A549 (cell line): ENCODE results near the gene MID1IP1.

Experiments used
- BHLHE40 ChIP-seq: IDR thresholded peaks from 2 replicates; pipeline ENCODE4 v1.6.1; 2012; ENCODE audit warnings: low read depth, low read length, inconsistent platforms
- EP300 ChIP-seq, 2 experiments: fragments of >200 bp; sonication (Bioruptor Twin); formaldehyde crosslinking; IDR thresholded peaks; 2 replicates in 1 of 2; 3 replicates in 1 of 2; pipeline ENCODE4 v1.6.1; 2016 to 2017
- HEYL ChIP-seq: fragments of 250-450 bp; sonication (Bioruptor Pico); IDR thresholded peaks from 2 replicates; pipeline ENCODE4 v1.8.0; 2021; ENCODE audit warnings: mild to moderate bottlenecking, moderate library complexity
- JUNB ChIP-seq: fragments of >200 bp; sonication (Bioruptor Twin); formaldehyde crosslinking; IDR thresholded peaks from 2 replicates; pipeline ENCODE4 v1.6.1; 2016
- NFE2L2 ChIP-seq: fragments of 150-350 bp; conservative IDR thresholded peaks from 2 replicates; pipeline ENCODE4 v1.6.1; 2014; ENCODE audit warnings: low read length
- POLR2A ChIP-seq: IDR thresholded peaks from 2 replicates; pipeline ENCODE4 v1.6.1; 2012; ENCODE audit warnings: mild to moderate bottlenecking, low read length
- SMC3 ChIP-seq: fragments of >200 bp; sonication (Bioruptor Twin); formaldehyde crosslinking; IDR thresholded peaks from 3 replicates; pipeline ENCODE4 v1.6.1; 2018; ENCODE audit warnings: inconsistent platforms
- SREBF2 ChIP-seq: fragments of 450-650 bp; IDR thresholded peaks from 2 replicates; pipeline ENCODE4 v1.6.1; 2014; ENCODE audit warnings: mild to moderate bottlenecking, moderate library complexity
- TF ChIP-seq, protein P1 (sequence below): fragments of >200 bp; sonication (Bioruptor Twin); formaldehyde crosslinking; IDR thresholded peaks from 3 replicates; pipeline ENCODE4 v1.5.1; 2016

DNA sequence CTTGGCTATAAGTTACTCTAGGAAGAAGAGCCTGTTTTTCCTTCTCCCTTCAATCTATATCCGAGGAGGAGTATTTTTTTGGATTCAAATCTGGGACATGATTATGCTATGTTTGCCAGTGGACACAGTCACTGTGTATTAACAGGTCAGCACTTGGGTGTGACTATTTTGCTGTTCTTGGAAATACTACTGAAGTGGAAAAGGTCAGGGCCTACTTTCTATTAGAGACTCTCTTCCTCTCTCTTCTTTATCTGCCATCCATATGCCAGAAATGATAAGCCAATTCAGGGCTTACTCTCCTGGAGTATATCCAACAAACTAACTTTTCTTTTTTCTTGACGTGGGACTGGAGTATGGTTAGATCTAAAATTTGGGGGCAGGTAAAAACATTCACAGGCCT is 40.5 kb downstream of the MID1IP1 start:
- TF ChIP-seq, protein P1, sequence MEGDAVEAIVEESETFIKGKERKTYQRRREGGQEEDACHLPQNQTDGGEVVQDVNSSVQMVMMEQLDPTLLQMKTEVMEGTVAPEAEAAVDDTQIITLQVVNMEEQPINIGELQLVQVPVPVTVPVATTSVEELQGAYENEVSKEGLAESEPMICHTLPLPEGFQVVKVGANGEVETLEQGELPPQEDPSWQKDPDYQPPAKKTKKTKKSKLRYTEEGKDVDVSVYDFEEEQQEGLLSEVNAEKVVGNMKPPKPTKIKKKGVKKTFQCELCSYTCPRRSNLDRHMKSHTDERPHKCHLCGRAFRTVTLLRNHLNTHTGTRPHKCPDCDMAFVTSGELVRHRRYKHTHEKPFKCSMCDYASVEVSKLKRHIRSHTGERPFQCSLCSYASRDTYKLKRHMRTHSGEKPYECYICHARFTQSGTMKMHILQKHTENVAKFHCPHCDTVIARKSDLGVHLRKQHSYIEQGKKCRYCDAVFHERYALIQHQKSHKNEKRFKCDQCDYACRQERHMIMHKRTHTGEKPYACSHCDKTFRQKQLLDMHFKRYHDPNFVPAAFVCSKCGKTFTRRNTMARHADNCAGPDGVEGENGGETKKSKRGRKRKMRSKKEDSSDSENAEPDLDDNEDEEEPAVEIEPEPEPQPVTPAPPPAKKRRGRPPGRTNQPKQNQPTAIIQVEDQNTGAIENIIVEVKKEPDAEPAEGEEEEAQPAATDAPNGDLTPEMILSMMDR = no peak
- TF ChIP-seq HEYL (no peak), POLR2A (no peak), NFE2L2 (no peak), SREBF2 (no peak), EP300 (IDR thresholded peaks at IDR 0.05) (no peak), BHLHE40 (no peak), SMC3 (no peak), JUNB (no peak)
